Activated T-helper 17 cell treated with anti-CD3 and anti-CD28 coated beads, Interleukin-2, amount 50 U/mL, for 72 hours (primary cell): Measurements from ENCODE around the gene LRRC46. TPM values are rescaled to one million over a fixed set of nuclear protein-coding genes. Genes with fewer than 3 reads are reported as not detected.

Experiments used
- ATAC-seq: fragments of 150-1000 bp; cut with Tn5 transposase; replicated peaks from 2 replicates; pipeline ENCODE4 v1.10.0; 2021; ENCODE audit warnings: mild to moderate bottlenecking, moderate library complexity
- H3K27ac Mint-ChIP-seq: one replicate; pipeline ENCODE4 v1.8.0; 2022; ENCODE audit warnings: mixed read lengths
- H3K27me3 Mint-ChIP-seq: one replicate; pipeline ENCODE4 v1.8.0; 2022; ENCODE audit warnings: mixed read lengths
- H3K36me3 Mint-ChIP-seq: one replicate; pipeline ENCODE4 v1.8.0; 2022; ENCODE audit warnings: low read depth, mild to moderate bottlenecking, mixed read lengths
- H3K4me1 Mint-ChIP-seq: one replicate; pipeline ENCODE4 v1.8.0; 2022; ENCODE audit warnings: mixed read lengths
- H3K4me3 Mint-ChIP-seq: one replicate; pipeline ENCODE4 v1.8.0; 2022; ENCODE audit warnings: mild to moderate bottlenecking, mixed read lengths
- H3K9me3 Mint-ChIP-seq: one replicate; pipeline ENCODE4 v1.8.0; 2022; ENCODE audit warnings: mixed read lengths
- total RNA-seq, 2 donors: library from RNA; stranded (reverse); gene quantifications; one replicate each; pipeline ENCODE4 v1.2.3, GENCODE V29; 2022

Gene LRRC46
- total RNA-seq, 2 donors from 2014 or later, result 0.58 to 0.61 TPM

- Mint-ChIP-seq H3K4me3 (no peak overlapping the region), H3K36me3 (no peaks in the 10 kb centered on the region), H3K9me3 (no peaks in the 10 kb centered on the region), H3K4me1 (peaks cover 11% of the 10 kb centered on the region), H3K27me3 (peaks cover 28% of the 10 kb centered on the region), H3K27ac (no peak overlapping the region)
- ATAC-seq, result no peak
These were observed 35.5 kb downstream of the LRRC46 start for GRCh38 chr17:47866941-47867340.

- Mint-ChIP-seq H3K36me3 (no peaks in the 10 kb centered on the region), H3K27me3 (peaks cover 31% of the 10 kb centered on the region), H3K4me1 (peaks cover 10% of the 10 kb centered on the region), H3K9me3 (no peaks in the 10 kb centered on the region), H3K27ac (no peak overlapping the region), H3K4me3 (no peak overlapping the region)
- ATAC-seq, result no peak
These were observed 36.5 kb downstream of the LRRC46 start for GRCh38 chr17:47867813-47868533.

- Mint-ChIP-seq H3K27me3 (peaks cover 40% of the 10 kb centered on the region), H3K4me3 (no peak overlapping the region)
These were observed 37.6 kb downstream of the LRRC46 start for GRCh38 chr17:47869114-47869513.

GRCh38 chr17:47870056-47870455, 38.6 kb downstream of the LRRC46 start:
- Mint-ChIP-seq H3K36me3 (no peaks in the 10 kb centered on the region), H3K9me3 (no peaks in the 10 kb centered on the region), H3K4me3 (no peak overlapping the region), H3K4me1 (peaks cover 2% of the 10 kb centered on the region), H3K27me3 (peaks cover 42% of the 10 kb centered on the region), H3K27ac (no peak overlapping the region)
- ATAC-seq, result no peak

More at GRCh38 chr17:47869114-47869513, 37.6 kb downstream of the LRRC46 start:
- ATAC-seq, result no peak
- H3K4me1 Mint-ChIP-seq, result peaks cover 6% of the 10 kb centered on the region
- no peak overlapping the region for H3K27ac Mint-ChIP-seq
- H3K9me3 Mint-ChIP-seq, result no peaks in the 10 kb centered on the region
- no peaks in the 10 kb centered on the region for H3K36me3 Mint-ChIP-seq

- Mint-ChIP-seq H3K4me3 (no peak overlapping the region), H3K27me3 (peaks cover 45% of the 10 kb centered on the region), H3K36me3 (no peaks in the 10 kb centered on the region), H3K9me3 (no peaks in the 10 kb centered on the region), H3K27ac (no peak overlapping the region), H3K4me1 (no peaks in the 10 kb centered on the region)
- no peak for ATAC-seq
These were observed 39.6 kb downstream of the LRRC46 start for GRCh38 chr17:47871048-47871447.

GRCh38 chr17:47872019-47872650, 40.7 kb downstream of the LRRC46 start:
- peak; percentile 31 for ATAC-seq
- H3K9me3 Mint-ChIP-seq, result no peaks in the 10 kb centered on the region
- H3K4me3 Mint-ChIP-seq, result no peak overlapping the region
- H3K36me3 Mint-ChIP-seq, result no peaks in the 10 kb centered on the region
- H3K27ac Mint-ChIP-seq, result no peak overlapping the region
- no peaks in the 10 kb centered on the region for H3K4me1 Mint-ChIP-seq
- peaks cover 43% of the 10 kb centered on the region for H3K27me3 Mint-ChIP-seq

GRCh38 chr17:47872651-47873161, 41.2 kb downstream of the LRRC46 start:
- Mint-ChIP-seq H3K4me3 (no peak overlapping the region), H3K27me3 (peaks cover 45% of the 10 kb centered on the region), H3K4me1 (no peaks in the 10 kb centered on the region), H3K27ac (no peak overlapping the region), H3K9me3 (no peaks in the 10 kb centered on the region), H3K36me3 (no peaks in the 10 kb centered on the region)
- no peak for ATAC-seq

GRCh38 chr17:47873200-47874090, 42.0 kb downstream of the LRRC46 start:
- ATAC-seq, result no peak
- Mint-ChIP-seq H3K27ac (no peak overlapping the region), H3K27me3 (peaks cover 50% of the 10 kb centered on the region), H3K4me1 (no peaks in the 10 kb centered on the region), H3K9me3 (no peaks in the 10 kb centered on the region), H3K36me3 (no peaks in the 10 kb centered on the region), H3K4me3 (no peak overlapping the region)

GRCh38 chr17:47875011-47875985, 43.8 kb downstream of the LRRC46 start:
- peaks cover 6% of the 10 kb centered on the region for H3K4me1 Mint-ChIP-seq

GRCh38 chr17:47877368-47878034, 46.0 kb downstream of the LRRC46 start:
- Mint-ChIP-seq H3K4me1 (peaks cover 6% of the 10 kb centered on the region), H3K27me3 (peaks cover 33% of the 10 kb centered on the region), H3K27ac (no peak overlapping the region), H3K4me3 (no peak overlapping the region), H3K36me3 (no peaks in the 10 kb centered on the region), H3K9me3 (no peaks in the 10 kb centered on the region)
- ATAC-seq, result no peak

More at GRCh38 chr17:47875011-47875985, 43.8 kb downstream of the LRRC46 start:
- no peak overlapping the region for H3K4me3 Mint-ChIP-seq
- ATAC-seq, result no peak
- no peaks in the 10 kb centered on the region for H3K9me3 Mint-ChIP-seq
- no peak overlapping the region for H3K27ac Mint-ChIP-seq
- H3K36me3 Mint-ChIP-seq, result no peaks in the 10 kb centered on the region
- peaks cover 47% of the 10 kb centered on the region for H3K27me3 Mint-ChIP-seq

GRCh38 chr17:47878203-47879027, 46.9 kb downstream of the LRRC46 start:
- Mint-ChIP-seq H3K4me3 (no peak overlapping the region), H3K27me3 (peaks cover 29% of the 10 kb centered on the region), H3K4me1 (peaks cover 15% of the 10 kb centered on the region), H3K27ac (no peak overlapping the region), H3K36me3 (no peaks in the 10 kb centered on the region), H3K9me3 (no peaks in the 10 kb centered on the region)
- ATAC-seq, result no peak

GRCh38 chr17:47879028-47879585, 47.6 kb downstream of the LRRC46 start:
- Mint-ChIP-seq H3K36me3 (no peaks in the 10 kb centered on the region), H3K9me3 (no peaks in the 10 kb centered on the region)

More at GRCh38 chr17:47879028-47879585, 47.6 kb downstream of the LRRC46 start:
- Mint-ChIP-seq H3K27ac (no peak overlapping the region), H3K4me1 (peaks cover 17% of the 10 kb centered on the region), H3K4me3 (no peak overlapping the region), H3K27me3 (peaks cover 22% of the 10 kb centered on the region)
- peak; percentile 95 for ATAC-seq
